H1 (cell line): ENCODE data around the gene ELF4. TPM values are rescaled to one million over a fixed set of nuclear protein-coding genes. Genes with fewer than 3 reads are reported as not detected.

Source experiments
- ATF2 ChIP-seq: IDR thresholded peaks from 2 replicates; pipeline ENCODE4 v1.6.1; 2012; ENCODE audit warnings: low read length, inconsistent platforms
- BACH1 ChIP-seq: IDR thresholded peaks from 2 replicates; pipeline ENCODE4 v1.6.1; 2012; ENCODE audit warnings: low read length, improper control_type of control experiment
- CBX8 ChIP-seq: fragments of 300-800, 300-1000 bp; sonication (generic); IDR thresholded peaks from 2 replicates; pipeline ENCODE4 v1.7.1; 2016; ENCODE audit warnings: low read depth, low read length, borderline replicate concordance
- CEBPB ChIP-seq: IDR thresholded peaks from 2 replicates; pipeline ENCODE4 v1.6.1; 2012; ENCODE audit warnings: low read depth, low read length
- CHD7 ChIP-seq: fragments of 300-600 bp; sonication (generic); IDR thresholded peaks from 2 replicates; pipeline ENCODE4 v1.7.1; 2012; ENCODE audit warnings: low read length, moderate library complexity, mild to moderate bottlenecking, inconsistent platforms; ENCODE audit not compliant: insufficient replicate concordance
- HDAC6 ChIP-seq: IDR thresholded peaks from one replicate; pipeline ENCODE4 v1.7.1; 2012; ENCODE audit warnings: low read depth, mild to moderate bottlenecking, inconsistent platforms, low read length, moderate library complexity
- SIN3A ChIP-seq, 2 experiments: IDR thresholded peaks in 1 of 2; conservative IDR thresholded peaks in 1 of 2; 2 replicates each; pipeline ENCODE4 v1.6.1; 2011 to 2012; ENCODE audit warnings: low read length in 2 of 2, improper control_type of control experiment in 1 of 2, low read depth in 1 of 2, mild to moderate bottlenecking in 1 of 2
- TAF7 ChIP-seq: optimal IDR thresholded peaks from 2 replicates; pipeline ENCODE3; 2011; ENCODE audit warnings: low read depth, mild to moderate bottlenecking, inconsistent platforms, low read length, moderate library complexity, borderline replicate concordance
- polyA plus RNA-seq, 7 experiments: library from polyadenylated mRNA; depleted of rRNA in 3 of 7; stranded (reverse) in 5 of 7; unstranded in 2 of 7; fragments of >200 nt in 5 of 7; fragments of 200-250 nt in 2 of 7; gene quantifications; 1 replicate in 5 of 7; 2 replicates in 1 of 7; 4 replicates in 1 of 7; pipeline versions ENCODE4 v1.2.1 to v1.2.3, GENCODE V29; 2011 to 2013; ENCODE audit warnings: missing spikeins in 2 of 7, mixed read lengths in 2 of 7
- total RNA-seq: library from RNA; stranded (reverse); fragmentation: NEBNext Ultra II Directional; extraction: Animal tissue kit (Norgen Biotek cat#: 25700); gene quantifications from 2 replicates; pipeline ENCODE4 v1.2.1, GENCODE V29; 2021

The ELF4 gene
- total and polyA plus RNA-seq, 2 of the 8 experiments (the other 6 are each of a cell fraction or from before 2014, with no cell fraction given), result 1.8 to 2.0 TPM

- TF ChIP-seq CHD7, result no peak
- no peak for TF ChIP-seq CBX8
- TF ChIP-seq BACH1, result no peak
- no peak for TF ChIP-seq TAF7
- no peak for TF ChIP-seq SIN3A (conservative IDR thresholded peaks at IDR 0.05 in 1 of 2, IDR thresholded peaks at IDR 0.05 in 1 of 2; ENCODE audit: low read depth in 1 of 2, low read length in 2 of 2)
- no peak for TF ChIP-seq HDAC6
- TF ChIP-seq ATF2, result no peak
- TF ChIP-seq CEBPB, result no peak
Observed at GRCh38 chrX:130086447-130087206, 23.7 kb downstream of the ELF4 start (continued).
